Testis (tissue), 2 donors: ENCODE results near the gene ADAM23.

Experiments
- CTCF ChIP-seq, 3 experiments: fragments of 450-650 bp in 2 of 3; fragments of 200-600 bp in 1 of 3; sonication (generic) in 1 of 3; IDR thresholded peaks; one replicate each; pipeline ENCODE4 v1.5.1; 2016 to 2019; ENCODE audit warnings: antibody characterized with exemption in 3 of 3, mild to moderate bottlenecking in 2 of 3, moderate library complexity in 1 of 3
- POLR2A ChIP-seq: fragments of 450-650 bp; IDR thresholded peaks from one replicate; pipeline ENCODE4 v1.6.1; 2017; ENCODE audit warnings: antibody characterized with exemption, mild to moderate bottlenecking, moderate library complexity

- TF ChIP-seq CTCF (IDR thresholded peaks at IDR 0.05) (no peak), POLR2A (no peak)
These were observed 11.9 kb upstream of the ADAM23 start for GRCh38 chr2:206431439-206431838.
